HG03342 (cell line): ENCODE data around the gene CEND1.

Experiments
- ATAC-seq: cut with Tn5 transposase; IDR thresholded peaks from one replicate; pipeline ENCODE4 v1.9.1; 2021; ENCODE audit warnings: mild to moderate bottlenecking, moderate library complexity; ENCODE audit not compliant: unreplicated experiment

Gene CEND1

DNA sequence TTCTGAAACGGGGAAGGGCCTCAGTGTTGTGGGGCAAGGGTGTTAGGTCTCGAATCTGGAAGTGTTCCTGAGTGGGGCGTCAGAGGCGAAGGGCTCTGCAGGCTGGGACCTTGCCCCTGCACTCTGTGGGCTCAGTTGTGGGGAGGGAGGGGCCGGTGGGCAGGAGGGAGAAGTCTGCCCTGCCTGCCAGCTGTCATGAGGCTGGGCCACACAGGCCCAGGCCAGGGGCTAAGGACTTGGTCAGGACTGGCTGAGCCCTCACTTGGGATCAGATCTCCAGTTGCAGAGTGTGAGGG is 38.0 kb upstream of the CEND1 start, which contains the start of gene CRACR2B:
Gene CRACR2B, plus strand, starts transcription at position 23 of the 296 bp plus-strand sequence. CDS start 689 bp downstream, outside the sequence.
- ATAC-seq, result no peak

- ATAC-seq, result peak; percentile 39
These were observed 37.4 kb upstream of the CEND1 start for GRCh38 chr11:827146-827896.

- peak; percentile 14 for ATAC-seq
These were observed 36.9 kb upstream of the CEND1 start for GRCh38 chr11:826836-827145.

DNA sequence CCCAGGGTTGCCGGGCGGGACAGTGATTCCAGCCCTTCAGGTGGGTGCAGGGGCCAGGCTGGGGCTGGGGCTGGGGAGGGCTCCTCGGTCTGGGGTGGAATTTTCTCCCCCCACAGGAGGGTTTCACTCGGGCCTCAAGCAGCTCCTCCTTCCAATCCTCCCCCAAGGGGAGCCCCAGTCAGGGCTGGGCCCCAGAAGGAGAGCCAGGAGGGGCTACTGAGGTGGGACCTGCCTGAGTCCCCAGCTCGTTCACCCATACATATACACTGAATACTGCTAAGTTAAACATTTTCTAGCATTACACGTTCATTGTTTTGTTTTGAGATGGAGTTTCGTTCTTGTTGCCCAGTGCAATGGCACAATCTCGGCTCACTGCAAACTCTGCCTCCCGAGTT is 36.3 kb upstream of the CEND1 start:
- no peak for ATAC-seq

DNA sequence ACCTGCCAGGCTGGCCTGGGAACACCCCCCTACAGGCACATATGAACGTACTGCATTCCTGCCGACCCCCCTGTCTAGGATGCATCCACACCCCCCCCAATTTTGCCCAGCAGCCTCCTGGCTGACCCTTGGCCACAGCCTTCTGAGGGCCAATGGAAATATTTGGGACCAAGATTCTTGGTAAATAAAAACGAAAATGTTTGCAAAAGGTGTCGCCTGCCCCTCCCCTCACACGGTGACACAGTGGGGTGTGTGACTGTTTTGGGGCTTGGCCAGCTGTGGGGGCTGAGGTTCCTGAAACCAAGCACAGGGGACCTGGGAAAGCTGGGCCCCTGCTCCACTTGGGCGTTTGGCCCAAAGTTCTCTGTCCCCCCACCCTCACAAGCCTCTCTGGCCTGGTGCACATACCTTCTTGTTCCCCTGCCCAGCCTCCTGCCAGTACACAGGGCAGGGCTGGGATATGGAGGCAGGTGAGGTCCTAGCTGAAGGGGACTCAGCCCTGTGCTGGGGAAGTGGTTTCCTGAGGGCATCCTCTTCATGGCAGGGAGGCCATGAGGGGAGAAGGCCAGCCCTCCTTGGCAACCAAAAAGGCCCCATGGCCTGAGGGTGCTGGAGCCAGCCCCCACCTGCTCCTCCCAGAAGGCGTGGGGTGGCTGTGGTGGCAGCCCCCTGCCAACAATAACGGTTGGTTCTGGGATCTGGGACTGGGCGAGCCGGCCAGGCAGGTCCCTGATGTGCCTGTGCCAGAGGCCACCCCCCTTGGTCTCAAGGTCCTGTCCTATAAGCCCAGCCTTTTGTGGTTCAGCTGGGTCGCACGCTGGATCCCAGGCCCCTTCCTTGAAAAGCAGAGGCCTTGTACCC is 35.7 kb upstream of the CEND1 start:
- ATAC-seq, result no peak

- no peak for ATAC-seq
These were observed 35.1 kb upstream of the CEND1 start for GRCh38 chr11:824942-825341.

- ATAC-seq, result no peak
These were observed 34.5 kb upstream of the CEND1 start for GRCh38 chr11:824292-824880.

- no peak for ATAC-seq
These were observed 33.8 kb upstream of the CEND1 start for GRCh38 chr11:823441-824291.

DNA sequence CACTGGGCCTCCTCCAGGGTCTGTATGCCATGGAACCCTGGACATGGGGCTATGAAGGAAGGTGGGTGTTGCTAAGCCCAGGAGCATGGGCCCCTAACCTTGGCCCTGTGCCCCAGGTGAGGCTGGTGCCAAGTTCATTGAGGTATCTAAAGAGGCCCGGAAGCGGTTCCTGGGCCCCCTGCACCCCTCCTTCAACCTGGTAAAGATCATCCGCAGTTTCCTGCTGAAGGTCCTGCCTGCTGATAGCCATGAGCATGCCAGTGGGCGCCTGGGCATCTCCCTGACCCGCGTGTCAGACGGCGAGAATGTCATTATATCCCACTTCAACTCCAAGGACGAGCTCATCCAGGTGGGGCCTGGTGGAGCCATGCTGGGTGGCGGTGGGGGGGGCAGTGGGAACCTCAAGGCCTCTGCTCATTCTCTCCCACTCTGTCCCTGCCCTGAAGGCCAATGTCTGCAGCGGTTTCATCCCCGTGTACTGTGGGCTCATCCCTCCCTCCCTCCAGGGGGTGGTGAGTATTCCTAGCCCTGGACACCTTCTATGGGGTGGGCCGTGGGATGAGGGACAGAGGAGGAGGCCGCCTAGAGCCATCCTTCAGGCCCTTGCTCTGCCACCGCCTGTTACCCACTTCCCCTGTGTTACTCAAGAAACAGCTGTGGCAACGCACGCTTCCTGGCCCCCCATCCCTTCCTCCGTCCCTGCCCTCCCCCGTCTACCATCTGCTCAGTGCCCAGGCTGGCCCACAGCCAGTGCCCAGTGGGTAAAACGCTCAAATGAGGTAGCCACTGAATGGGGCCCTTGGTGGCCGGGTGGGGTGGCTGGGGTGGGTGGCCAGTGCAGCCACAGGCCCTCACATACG is 31.9 kb upstream of the CEND1 start:
- ATAC-seq, result no peak

GRCh38 chr11:820655-821511 is 31.0 kb upstream of the CEND1 start:
- ATAC-seq, result no peak

DNA sequence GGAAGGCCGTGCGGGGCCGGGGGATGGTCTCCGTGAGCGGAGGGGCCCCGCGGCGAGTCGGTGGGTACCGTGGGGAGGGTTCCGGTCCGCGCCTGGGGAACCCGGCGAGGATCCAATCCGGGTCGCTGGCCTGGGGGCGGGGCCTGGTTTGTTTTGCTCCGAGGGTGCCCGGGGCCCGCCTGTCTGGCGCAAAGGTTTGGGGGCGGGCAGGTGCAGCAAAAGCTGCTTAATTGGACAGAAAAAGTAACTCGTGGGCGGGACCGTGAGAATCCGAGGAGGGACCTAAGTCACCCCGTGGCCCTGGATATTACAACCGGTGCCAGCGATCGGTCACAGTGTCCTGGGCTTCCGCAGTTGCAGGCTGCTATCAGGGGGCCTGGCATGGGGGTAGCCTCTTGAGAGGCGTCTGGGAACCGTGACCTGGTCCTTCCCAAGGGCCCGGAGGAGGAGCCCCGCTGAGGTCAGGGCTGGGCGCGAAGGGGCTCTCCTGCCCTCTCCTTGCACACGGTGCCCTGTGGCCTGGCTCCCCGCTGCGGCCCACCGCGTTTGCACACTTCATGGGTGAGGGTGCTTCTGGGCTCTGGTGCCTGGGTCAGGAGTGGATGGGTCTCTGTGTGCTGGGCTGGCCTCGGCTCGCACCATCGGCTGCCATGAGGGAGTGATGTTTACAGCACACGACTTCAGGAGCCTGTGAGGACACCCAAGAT is 30.2 kb upstream of the CEND1 start:
- ATAC-seq, result peak; percentile 53

- peak; percentile 59 for ATAC-seq
These were observed 29.4 kb upstream of the CEND1 start for GRCh38 chr11:819129-819931.

GRCh38 chr11:818396-819128 is 28.7 kb upstream of the CEND1 start, which contains the start of gene PNPLA2:
Gene PNPLA2, plus strand, starts transcription at chr11:818914. Its CDS starts 805 bp downstream, at chr11:819719.
- ATAC-seq, result no peak

- no peak for ATAC-seq
These were observed 26.5 kb upstream of the CEND1 start for GRCh38 chr11:816433-816779.

DNA sequence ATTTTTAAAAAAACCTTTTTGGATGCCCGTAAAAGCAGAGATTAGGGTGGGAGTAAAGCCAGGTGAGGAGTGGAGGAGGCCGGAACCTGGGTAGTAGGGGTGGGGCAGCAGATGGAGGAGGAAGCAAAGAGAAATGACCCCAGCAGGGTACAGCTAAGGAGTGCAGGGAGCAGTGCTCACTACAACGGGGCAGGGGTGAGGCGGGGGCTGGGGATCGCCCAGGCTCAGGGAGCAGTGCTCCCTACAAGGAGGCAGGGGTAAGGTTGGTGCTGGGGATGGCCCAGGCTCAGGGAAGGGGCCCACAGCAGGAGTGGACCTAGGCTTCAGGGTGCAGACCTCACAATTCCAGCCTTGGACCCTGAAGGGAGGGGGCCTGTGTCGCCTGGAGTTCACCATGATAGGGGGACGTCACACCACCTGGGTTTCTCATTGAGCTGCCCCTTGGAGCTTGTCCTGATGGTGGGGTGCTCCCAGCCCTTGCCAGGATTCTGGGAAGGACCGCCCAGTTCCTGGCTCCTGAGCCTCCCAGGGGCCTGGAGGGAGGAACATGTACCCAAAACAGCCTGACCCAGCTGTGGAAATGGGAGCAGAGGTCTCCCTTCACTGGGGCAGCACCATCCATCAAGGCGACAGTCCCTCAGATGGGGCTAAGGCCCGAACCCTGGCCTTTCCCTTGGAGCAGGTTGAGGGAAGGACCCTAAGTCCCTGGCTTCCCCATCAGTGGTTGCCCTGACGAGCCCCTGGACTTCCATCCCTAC is 26.0 kb upstream of the CEND1 start:
- no peak for ATAC-seq

- no peak for ATAC-seq
These were observed 23.7 kb upstream of the CEND1 start for GRCh38 chr11:813456-814096.
